HG03565 (cell line): ENCODE results near the gene ROR1.
"Not testable (repeated sequence)": the region's sequence is repeated elsewhere in the genome, so short reads cannot be mapped to it uniquely, and the experiment has no call there.

Source experiments
- ATAC-seq: cut with Tn5 transposase; IDR thresholded peaks from one replicate; pipeline ENCODE4 v1.9.1; 2021; ENCODE audit warnings: mild to moderate bottlenecking, moderate library complexity; ENCODE audit not compliant: unreplicated experiment

ROR1 gene

GRCh38 chr1:63757334-63757733 lies 16.5 kb upstream of the ROR1 start:
- no peak for ATAC-seq

DNA sequence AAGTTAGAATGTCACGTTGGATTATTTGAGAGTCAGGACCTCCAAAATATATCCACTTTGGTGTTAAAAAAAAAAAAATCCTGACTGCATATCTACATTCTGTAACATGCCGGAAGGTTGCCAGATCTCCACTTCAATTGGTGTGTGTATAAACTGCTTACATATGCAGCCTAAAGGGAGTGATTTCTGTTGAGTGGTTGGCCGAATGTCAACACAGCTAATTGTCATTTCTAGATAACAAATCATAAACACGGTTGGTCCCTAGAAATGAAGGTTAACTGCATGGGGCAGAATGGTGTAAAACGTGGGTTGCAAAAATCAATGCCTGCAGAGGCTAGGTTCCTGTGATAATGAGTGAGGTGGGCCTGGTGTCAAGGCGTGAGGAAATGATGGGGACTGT lies 15.0 kb upstream of the ROR1 start:
- no peak for ATAC-seq

DNA sequence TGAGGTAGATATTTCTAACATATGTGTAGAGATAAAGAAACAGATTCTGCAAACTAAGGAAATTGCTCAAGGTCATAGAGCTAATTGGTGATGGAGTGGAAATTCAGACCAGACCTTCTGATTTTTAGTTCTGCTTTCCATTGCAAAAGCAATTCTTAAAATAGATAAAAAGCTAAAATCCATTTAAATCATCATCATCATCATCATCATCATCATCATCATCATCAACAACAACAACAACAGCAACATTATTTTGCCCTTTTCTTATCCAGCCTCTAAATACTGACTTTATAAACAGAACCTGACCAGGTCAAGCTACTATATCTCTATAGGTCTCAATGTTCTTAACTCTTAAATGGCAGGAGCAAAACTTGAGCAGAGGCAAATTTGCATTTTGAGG lies 14.0 kb upstream of the ROR1 start:
- no peak for ATAC-seq

DNA sequence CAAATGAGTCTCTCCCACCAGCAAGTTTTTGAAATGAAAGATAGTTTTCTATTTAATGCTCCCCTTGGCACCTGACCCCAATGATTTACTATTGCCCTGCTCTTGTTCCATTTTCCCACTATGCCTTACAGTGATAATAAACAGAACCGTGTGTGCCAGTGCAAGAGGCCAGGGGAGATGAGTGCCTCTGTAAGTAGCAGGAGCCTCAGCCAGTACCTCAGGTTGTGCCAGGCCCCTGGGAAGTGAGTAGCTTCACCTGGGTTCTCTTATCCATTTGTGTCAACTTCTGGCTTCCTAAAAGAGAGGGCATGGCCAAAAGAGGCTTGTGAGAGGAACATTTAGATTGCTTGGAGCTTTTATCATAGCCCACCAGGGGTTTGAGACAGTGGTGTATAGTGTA lies 3.4 kb upstream of the ROR1 start:
- no peak for ATAC-seq

GRCh38 chr1:63772201-63772600 lies 1.6 kb upstream of the ROR1 start:
- ATAC-seq: no peak

DNA sequence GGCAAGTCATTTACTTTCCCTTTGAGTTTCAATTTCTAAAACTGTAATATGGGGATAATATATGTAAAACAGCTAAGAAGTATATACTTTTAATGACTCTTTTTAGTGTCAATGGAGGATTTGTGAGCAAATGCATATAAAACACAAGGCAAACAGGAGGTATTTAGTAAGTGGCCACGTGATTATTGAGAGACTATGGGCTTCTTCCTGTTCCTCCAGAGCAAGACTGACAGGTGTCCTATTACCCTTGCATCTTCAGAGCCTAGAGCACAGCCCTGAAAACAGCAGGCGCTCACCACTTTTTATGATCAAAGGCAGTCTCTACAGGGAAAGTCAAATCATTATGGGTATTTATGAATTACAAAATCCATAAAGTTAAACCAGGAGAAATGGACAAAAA lies 941 bp upstream of the ROR1 start:
- no peak for ATAC-seq

- no peak for ATAC-seq
These were observed 362 bp upstream of the ROR1 start for GRCh38 chr1:63773496-63773814.

DNA sequence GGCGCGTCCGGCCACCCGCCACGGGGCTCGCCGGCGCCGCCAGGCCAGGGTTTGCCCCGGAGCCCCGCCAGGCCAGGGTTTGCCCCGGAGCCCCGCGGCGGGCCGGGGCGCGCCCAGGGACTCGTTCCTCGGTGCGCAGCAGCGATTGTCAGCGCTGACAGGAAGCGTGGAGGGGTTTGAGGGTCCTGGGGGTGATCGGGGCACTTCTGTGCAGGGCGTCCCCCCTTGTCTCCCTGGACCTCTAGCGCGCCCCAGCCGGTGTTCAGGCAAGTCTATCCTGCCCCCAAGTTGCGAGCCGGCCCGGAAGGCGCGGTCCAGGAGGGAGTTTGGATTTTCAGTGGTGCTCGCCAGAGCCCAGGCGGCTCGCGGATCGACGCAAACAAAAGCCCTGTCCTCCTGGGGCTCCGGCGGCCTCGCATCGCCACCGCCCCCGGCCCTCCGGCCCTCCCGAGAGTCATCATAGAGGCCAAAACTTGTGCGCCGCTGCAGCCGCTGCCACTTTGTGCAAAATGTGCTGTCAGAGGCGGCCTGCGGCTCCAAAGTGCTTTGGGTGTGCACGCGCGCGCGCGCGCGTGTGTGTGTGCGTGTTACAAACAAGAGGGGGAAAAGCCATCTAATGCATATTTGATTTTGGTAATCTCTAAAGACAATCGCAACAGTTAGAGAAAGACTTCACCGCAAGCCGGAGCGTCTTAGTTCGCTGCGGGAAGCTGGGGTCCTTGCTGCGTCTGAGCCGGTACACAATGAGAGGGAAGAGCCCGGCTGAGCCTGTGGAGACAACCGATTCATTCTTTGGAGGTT lies 1.0 kb downstream of the ROR1 start:
- no peak for ATAC-seq

- no peak for ATAC-seq
These were observed 1.8 kb downstream of the ROR1 start for GRCh38 chr1:63775418-63776127.

DNA sequence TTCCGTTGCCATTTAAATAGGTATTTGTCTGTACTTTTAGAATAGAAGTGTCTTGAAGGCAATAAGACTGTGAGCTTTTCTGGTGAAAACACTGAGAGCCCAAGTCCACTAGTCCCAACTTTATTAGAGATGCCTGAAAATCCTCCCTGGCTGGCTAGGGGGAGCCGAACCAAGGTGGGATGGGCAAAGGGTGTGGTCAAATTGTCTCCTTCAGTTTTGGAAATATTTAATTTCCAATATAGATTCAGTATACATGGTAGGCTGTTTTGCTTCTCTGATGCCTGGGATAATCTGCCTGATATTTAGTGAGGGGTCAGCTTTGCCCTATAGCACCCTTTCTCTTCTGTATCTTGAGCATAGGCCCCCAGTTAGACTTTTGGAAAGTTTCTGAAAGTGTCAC lies 3.5 kb downstream of the ROR1 start:
- ATAC-seq: no peak

- no peak for ATAC-seq
These were observed 4.4 kb downstream of the ROR1 start for GRCh38 chr1:63777965-63778880.

GRCh38 chr1:63779338-63780211 lies 5.8 kb downstream of the ROR1 start:
- no peak for ATAC-seq

GRCh38 chr1:63780565-63780964 lies 6.7 kb downstream of the ROR1 start:
- ATAC-seq: no peak

- no peak for ATAC-seq
These were observed 9.2 kb downstream of the ROR1 start for GRCh38 chr1:63782982-63783381.

GRCh38 chr1:63784083-63784482 lies 10.3 kb downstream of the ROR1 start:
- no peak for ATAC-seq

DNA sequence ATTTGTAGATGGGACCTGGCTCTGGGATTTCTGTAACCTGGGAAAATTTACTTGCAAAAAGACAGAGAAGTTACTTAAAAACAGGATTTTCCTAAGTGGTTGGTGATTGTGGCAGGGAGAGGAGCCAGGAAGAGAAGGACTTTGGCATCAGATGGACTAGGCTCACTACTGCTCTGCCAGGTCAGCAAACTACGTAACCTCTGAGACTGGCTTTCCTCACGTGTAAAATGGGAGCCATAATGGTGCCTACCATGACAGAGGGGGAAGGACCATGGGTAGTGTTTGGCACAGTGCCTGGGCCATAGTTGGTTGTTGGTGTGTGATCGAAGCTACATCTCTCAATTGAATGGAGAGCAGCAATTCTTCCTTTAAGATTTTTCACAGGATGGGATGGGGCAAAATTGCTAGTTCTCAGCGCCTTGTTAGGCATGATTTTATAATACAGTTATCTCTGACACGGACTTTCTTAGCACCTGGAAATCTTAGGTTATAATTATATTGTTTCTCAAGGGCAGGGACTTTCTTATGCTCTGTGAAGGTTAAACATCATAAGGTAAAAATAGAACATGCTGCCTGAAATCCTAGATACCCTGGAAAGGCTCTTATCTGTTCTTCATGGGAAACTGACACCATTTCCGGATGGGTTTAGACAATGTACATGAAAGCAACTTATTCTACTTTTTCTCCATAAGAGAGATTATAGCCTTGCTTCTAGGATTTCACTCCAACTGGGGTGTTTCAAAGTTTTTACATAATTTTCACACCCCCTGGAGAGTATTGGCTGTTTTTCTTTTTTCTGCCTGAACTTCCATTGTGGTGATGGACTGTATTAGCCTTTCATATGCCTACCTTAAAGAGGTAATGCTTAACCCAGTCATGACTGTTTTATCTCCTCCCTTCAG lies 10.9 kb downstream of the ROR1 start:
- ATAC-seq: no peak

DNA sequence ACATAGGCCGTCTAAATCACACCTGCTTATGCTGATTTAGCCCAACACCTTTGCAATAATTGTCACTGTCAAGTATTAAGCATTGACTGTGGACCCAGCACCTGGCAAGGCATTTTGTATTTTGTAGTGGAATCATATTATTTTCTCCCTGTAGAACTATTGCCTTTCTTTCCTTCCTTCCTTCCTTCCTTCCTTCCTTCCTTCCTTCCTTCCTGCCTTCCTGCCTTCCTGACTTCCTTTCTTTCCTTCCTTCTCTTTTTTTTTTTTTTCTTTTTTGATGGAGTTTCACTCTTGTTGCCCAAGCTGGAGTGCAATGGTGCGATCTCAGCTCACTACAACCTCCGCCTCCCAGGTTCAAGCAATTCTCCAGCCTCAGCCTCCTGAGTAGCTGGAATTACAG lies 13.5 kb downstream of the ROR1 start:
- not testable (repeated sequence) for ATAC-seq

- no peak for ATAC-seq
These were observed 14.1 kb downstream of the ROR1 start for GRCh38 chr1:63787875-63788274.

DNA sequence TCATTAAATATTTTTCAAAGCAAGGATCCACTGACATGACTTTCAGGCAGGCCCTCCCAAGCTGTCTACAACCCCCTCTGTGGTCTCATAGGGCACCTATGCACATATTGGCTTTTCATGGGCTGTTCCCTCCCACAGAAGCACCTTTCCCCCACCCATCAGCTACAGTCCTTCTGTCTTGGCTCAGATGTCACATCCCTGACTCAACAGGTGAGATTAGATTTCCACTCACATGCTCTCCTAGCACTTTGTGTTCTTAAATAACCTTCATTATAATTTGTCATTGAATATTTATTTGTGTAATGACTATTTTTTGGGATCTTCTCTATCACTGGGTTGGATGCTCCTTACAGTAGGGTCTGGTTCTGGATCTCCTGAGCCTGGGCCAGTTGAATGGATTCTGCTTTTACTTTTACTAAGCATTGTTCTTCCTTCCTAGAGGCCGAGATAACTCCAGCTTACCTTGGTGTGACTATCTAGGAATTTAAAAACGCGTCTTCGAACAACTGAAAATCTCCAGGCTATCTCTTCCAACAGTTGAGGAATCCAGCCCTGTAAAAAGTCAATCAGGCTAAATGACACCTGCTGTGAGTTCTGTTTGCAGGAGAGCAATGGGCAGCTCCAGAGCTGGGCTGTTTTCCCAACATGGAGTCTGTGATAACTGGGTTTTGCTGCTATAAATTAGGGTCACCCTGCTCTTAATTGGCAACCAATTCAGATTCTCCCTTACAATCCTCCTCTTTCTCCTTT lies 16.2 kb downstream of the ROR1 start:
- no peak for ATAC-seq
